ENCODE measurements around the gene TJAP1.
"Not testable (repeated sequence)": the region's sequence is repeated elsewhere in the genome, so short reads cannot be mapped to it uniquely, and the experiment has no call there.

TJAP1 gene

DNA sequence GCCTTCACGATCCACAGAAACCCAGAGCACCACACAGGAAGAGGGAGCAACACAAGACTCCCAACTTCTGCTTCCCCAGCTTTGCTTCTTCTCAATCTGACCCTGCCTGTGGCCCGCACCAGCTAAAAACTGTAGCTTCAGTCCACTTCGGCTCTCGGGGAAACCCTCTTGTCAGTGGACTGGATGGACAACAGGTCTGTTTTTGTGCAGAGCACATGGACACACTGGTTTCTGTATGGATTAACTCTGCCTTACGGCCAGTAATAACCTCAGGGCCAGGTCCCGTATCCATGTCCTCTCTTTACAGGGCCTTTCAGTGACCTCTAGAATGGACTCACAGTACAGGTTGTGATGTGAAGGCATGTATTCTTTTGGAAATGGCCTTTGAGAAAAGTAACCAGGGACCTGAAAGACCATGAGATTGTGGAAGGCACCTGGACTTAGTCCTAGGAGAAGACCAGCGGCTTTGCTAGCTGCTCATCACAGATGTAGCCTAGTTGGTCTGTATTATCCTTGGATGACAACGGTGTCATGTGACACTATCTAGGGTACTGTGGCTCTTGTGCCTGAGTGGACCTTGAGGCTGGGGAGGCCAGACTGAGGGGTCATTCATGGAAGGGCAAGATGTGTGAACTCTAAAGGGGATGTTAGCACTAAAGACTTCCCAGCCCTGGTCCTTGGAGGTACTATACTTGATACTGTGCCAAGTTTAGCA, 45.3 kb downstream of the TJAP1 start:
- H3K27ac Mint-ChIP-seq, result no peak overlapping the region
- H3K9me3 Mint-ChIP-seq, result no peaks in the 10 kb centered on the region
- peak; percentile 1 for DNase-seq
- H3K4me3 Mint-ChIP-seq, result no peak overlapping the region
- H3K36me3 Mint-ChIP-seq, result peaks cover 56% of the 10 kb centered on the region
- CTCF ChIA-PET, result no interaction called here
- H3K27me3 Mint-ChIP-seq, result no peaks in the 10 kb centered on the region
- peaks cover 9% of the 10 kb centered on the region for H3K4me1 Mint-ChIP-seq

DNA sequence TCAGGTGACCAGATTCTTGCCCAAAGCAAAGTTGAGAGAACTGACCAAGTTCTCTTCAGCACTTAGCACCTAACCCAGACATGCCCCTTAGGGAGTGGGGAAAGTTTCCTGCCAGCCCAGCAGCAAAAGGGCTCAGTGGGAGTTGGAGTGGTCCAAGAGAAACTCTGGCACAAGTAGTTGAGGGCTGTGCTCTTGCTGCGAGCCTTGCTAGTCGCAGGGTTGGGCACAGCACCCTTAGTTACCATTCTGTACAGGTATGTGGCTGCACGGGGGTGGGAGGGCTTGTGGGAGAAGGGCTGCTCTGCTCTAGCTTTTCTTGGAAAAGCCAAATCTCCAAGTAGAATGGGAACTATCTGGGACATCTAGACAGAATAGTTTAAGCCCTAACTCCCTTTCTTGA, 45.9 kb downstream of the TJAP1 start:
- H3K27ac Mint-ChIP-seq, result peak overlapping the region; percentile 19
- CTCF ChIA-PET, result no interaction called here
- peaks cover 9% of the 10 kb centered on the region for H3K4me1 Mint-ChIP-seq
- DNase-seq, result peak; percentile 11
- H3K4me3 Mint-ChIP-seq, result no peak overlapping the region
- peaks cover 60% of the 10 kb centered on the region for H3K36me3 Mint-ChIP-seq
- no peaks in the 10 kb centered on the region for H3K27me3 Mint-ChIP-seq
- H3K9me3 Mint-ChIP-seq, result no peaks in the 10 kb centered on the region

DNA sequence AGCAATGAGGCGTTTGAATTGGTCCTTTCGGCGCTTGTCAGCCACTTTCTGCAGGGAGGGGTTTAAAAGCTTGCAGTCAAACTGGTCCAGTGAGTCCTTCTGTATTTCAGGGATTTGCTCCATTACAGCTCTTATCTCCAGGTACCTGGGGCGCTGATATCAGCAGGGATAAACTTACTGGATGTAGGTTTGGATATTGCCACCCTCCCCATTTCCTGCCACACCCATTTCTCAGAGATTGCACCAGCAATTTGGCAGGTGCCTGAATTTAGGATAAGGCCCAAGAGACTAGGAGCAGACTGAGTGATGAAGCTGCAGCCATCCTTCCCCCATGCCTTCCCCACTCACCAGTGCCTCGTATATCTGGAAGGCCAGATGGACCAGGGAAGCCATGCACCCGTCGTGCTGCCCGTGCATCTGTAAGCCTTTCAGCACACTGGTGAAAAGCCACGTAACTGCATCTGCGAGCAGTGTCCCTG, 47.2 kb downstream of the TJAP1 start:
- Mint-ChIP-seq H3K4me1 (peaks cover 9% of the 10 kb centered on the region), H3K36me3 (peaks cover 63% of the 10 kb centered on the region), H3K27me3 (no peaks in the 10 kb centered on the region), H3K27ac (peak overlapping the region; percentile 8), H3K4me3 (no peak overlapping the region), H3K9me3 (no peaks in the 10 kb centered on the region)
- CTCF ChIA-PET, result no interaction called here
- no peak for DNase-seq

DNA sequence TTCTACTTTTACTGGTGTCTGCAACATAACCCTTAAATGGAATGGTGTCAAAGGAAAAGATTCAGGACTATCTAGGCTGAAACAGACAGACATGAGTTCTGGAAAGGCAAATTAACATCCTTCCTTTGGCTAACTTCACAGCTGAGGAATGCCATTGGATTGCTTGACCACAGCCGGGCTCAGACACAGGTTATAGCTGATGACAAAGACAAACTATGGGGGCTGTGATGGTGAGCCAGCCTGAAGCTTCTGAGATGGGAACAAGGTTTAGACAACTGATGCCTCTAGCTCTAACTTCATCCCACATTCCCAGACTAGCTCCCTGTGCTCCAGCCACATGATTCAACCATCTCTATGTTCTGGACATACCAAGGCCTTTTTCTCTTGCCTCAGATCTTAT, 54.8 kb downstream of the TJAP1 start:
- Mint-ChIP-seq H3K4me3 (no peak overlapping the region), H3K4me1 (no peaks in the 10 kb centered on the region), H3K27me3 (no peaks in the 10 kb centered on the region), H3K9me3 (no peaks in the 10 kb centered on the region), H3K36me3 (peaks cover 40% of the 10 kb centered on the region), H3K27ac (no peak overlapping the region)
- no peak for DNase-seq
- CTCF ChIA-PET, result no interaction called here

DNA sequence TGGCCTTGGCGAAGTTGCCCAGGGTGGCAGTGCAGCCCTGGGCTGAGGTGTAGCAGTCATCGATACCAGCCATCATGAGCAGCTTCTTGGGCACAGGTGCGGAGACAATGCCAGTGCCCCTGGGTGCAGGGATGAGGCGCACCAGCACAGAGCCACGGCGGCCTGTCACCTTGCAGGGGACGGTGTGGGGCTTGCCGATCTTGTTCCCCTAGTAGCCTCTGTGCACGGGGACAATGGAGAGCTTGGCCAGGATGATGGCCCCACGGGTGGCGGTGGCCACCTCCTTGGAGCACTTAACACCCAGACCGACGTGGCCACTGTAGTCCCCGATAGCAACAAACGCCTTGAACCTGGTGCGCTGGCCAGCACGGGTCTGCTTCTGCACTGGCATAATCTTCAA, 61.6 kb downstream of the TJAP1 start:
- peaks cover 34% of the 10 kb centered on the region for H3K36me3 Mint-ChIP-seq
- not testable (repeated sequence) for H3K9me3 Mint-ChIP-seq

DNA sequence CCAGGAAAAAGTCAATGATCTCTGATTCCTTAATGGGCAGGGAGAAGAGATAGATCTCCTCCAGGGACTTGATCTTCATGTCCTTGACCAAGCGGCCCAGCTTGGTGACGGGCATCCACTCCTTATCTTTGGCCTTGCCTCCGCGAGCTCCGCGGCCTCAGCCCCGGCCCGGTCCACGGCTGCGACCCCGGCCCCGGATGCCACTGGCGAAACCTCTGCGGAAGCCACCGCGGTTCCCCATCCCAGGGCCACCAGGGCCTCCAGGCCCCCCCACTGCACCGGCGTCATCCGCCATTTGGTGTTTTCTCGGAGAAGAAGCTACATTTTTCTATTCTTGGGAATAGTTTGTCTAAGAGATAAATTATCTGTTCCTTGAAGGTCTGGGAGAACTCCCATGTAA, 62.0 kb downstream of the TJAP1 start:
- H3K4me1 Mint-ChIP-seq, H3K4me3 Mint-ChIP-seq, DNase-seq, H3K27me3 Mint-ChIP-seq, CTCF ChIA-PET, H3K27ac Mint-ChIP-seq, H3K9me3 Mint-ChIP-seq: not testable (repeated sequence)
- peaks cover 36% of the 10 kb centered on the region for H3K36me3 Mint-ChIP-seq

More for the DNA sequence above, 61.6 kb downstream of the TJAP1 start:
- H3K4me1 Mint-ChIP-seq, H3K4me3 Mint-ChIP-seq, DNase-seq, H3K27me3 Mint-ChIP-seq, CTCF ChIA-PET, H3K27ac Mint-ChIP-seq: not testable (repeated sequence)

DNA sequence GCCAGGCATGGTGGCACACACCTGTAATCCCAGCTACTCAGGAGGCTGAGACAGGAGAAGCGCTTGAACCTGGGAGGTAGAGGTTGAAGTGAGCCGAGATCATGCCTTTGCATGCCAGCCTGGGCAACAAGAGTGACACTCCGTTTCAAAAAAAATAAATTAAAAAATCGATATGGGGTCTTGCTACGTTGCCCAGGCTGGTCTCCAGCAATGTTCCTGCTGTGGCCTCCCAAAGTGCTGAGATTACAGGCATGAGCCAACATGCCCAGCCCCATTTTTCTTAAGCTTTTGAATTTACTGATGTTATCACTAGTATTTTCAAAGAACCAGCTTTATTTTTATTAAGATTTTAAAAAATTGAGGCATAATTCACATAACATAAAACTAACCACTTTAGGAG, 63.1 kb downstream of the TJAP1 start:
- DNase-seq, result no peak
- Mint-ChIP-seq H3K27me3 (no peaks in the 10 kb centered on the region), H3K4me3 (no peak overlapping the region), H3K36me3 (peaks cover 40% of the 10 kb centered on the region), H3K27ac (no peak overlapping the region), H3K4me1 (no peaks in the 10 kb centered on the region), H3K9me3 (no peaks in the 10 kb centered on the region)
- CTCF ChIA-PET, result no interaction called here

DNA sequence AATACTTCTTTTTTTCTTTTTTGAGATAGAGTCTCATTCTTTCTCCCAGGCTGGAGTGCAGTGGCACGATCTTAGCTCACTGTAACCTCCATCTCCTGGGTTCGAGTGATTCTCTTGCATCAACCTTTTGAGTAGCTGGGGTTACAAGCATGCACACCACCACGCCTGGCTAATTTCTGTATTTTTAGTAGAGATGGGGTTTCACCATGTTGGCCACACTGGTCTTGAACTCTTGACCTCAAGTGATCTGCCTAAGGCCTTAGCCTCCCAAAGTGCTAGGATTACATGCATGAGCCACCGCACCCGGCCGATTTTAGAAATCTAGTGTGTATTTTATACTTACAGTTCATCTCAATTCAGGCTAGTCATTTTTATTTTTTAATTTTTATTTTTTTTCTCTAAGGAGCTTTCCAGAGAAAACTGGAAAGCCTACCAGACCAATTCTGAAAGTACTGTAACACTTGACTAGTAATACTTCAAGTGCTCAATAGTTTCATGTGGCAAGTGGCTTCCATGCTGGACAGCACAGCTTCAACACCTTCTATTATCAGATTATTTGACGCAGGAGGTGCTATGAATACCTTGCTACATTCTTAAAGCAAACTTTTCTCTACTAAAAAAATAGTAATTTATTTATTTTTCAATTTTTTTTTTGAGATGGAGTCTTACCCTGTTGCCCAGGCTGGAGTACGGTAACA, 64.6 kb downstream of the TJAP1 start:
- no peaks in the 10 kb centered on the region for H3K4me1 Mint-ChIP-seq
- H3K36me3 Mint-ChIP-seq, result peaks cover 47% of the 10 kb centered on the region
- no peaks in the 10 kb centered on the region for H3K9me3 Mint-ChIP-seq
- DNase-seq, result no peak
- H3K27ac Mint-ChIP-seq, result no peak overlapping the region
- CTCF ChIA-PET, result interaction anchor here (0.6 kb wide), 1 partner anchor 63 kb away, joined by 3 read pairs; no protein-coding TSS in a partner anchor
- H3K4me3 Mint-ChIP-seq, result no peak overlapping the region
- no peaks in the 10 kb centered on the region for H3K27me3 Mint-ChIP-seq

DNA sequence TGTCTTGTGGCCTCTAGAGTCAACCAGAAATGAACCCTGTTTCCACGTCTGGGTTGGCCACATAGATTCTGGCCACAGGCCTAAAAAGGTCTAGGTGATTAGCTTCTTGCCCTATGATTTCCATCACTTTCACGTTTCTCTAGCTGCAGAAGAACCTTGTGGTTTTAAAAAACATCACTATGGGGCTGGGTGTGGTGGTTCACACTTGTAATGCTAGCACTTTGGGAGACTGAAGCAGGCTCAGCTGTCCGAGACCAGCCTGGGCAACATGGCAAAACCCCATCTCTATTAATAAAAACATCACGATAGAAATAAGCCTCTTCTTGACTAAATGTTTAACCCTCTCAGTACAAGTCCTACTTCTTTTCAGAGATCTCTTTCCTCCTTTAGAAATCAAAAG, 67.1 kb downstream of the TJAP1 start:
- Mint-ChIP-seq H3K9me3 (no peaks in the 10 kb centered on the region), H3K27ac (no peak overlapping the region), H3K27me3 (no peaks in the 10 kb centered on the region), H3K4me3 (no peak overlapping the region), H3K36me3 (peaks cover 50% of the 10 kb centered on the region), H3K4me1 (no peaks in the 10 kb centered on the region)
- CTCF ChIA-PET, result interaction anchor here (2.2 kb wide), 1 partner anchor 11 kb away, joined by 6 read pairs; no protein-coding TSS in a partner anchor
- DNase-seq, result no peak

DNA sequence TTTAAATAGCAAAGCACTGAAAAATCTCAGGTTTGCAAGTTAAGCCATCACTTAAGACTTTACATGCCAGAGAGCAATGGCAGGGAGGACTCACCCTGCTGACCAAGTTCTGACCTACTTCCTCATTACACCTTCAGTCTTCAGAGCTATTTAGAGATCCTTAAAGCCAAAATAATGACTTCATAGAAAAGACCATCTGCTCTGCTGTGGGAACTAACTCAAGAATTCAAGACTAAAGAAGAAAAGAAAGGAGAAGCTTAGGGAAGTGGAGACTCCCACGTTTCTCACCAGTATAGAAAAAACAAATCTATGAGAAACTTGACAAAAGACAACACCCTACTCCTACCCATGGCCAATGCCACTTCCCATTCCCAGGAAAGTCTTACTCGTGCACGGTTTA, 69.9 kb downstream of the TJAP1 start:
- Mint-ChIP-seq H3K4me1 (no peaks in the 10 kb centered on the region), H3K27me3 (no peaks in the 10 kb centered on the region), H3K4me3 (no peak overlapping the region), H3K27ac (no peak overlapping the region), H3K36me3 (peaks cover 51% of the 10 kb centered on the region), H3K9me3 (no peaks in the 10 kb centered on the region)
- DNase-seq, result no peak
- CTCF ChIA-PET, result interaction anchor here (0.9 to 1.1 kb wide), 2 partner anchors 39 to 67 kb away, joined by 3 read pairs; no protein-coding TSS in a partner anchor
